ENCODE measurements around the gene BICDL2.

- TF ChIP-seq CTCF (conservative IDR thresholded peaks at IDR 0.05) = no peak
- TF ChIP-seq ZFX (IDR thresholded peaks at IDR 0.05) = no peak
These were observed 14.3 kb upstream of the BICDL2 start for GRCh38 chr16:3051009-3051408.

Measured in C4-2B (cell line).